ENCODE data around the gene AP4M1.

GRCh38 chr7:100102950-100103840 is 1.8 kb downstream of the AP4M1 start:
- TF ChIP-seq, protein P1, sequence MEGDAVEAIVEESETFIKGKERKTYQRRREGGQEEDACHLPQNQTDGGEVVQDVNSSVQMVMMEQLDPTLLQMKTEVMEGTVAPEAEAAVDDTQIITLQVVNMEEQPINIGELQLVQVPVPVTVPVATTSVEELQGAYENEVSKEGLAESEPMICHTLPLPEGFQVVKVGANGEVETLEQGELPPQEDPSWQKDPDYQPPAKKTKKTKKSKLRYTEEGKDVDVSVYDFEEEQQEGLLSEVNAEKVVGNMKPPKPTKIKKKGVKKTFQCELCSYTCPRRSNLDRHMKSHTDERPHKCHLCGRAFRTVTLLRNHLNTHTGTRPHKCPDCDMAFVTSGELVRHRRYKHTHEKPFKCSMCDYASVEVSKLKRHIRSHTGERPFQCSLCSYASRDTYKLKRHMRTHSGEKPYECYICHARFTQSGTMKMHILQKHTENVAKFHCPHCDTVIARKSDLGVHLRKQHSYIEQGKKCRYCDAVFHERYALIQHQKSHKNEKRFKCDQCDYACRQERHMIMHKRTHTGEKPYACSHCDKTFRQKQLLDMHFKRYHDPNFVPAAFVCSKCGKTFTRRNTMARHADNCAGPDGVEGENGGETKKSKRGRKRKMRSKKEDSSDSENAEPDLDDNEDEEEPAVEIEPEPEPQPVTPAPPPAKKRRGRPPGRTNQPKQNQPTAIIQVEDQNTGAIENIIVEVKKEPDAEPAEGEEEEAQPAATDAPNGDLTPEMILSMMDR (IDR thresholded peaks at IDR 0.05 in 2 of 3, conservative IDR thresholded peaks at IDR 0.05 in 1 of 3; ENCODE audit: control insufficient read depth in 2 of 3, extremely low read depth in 1 of 3, insufficient read depth in 1 of 3, low read depth in 3 of 3, low read length in 3 of 3) = no peak
- TF ChIP-seq, protein P2, sequence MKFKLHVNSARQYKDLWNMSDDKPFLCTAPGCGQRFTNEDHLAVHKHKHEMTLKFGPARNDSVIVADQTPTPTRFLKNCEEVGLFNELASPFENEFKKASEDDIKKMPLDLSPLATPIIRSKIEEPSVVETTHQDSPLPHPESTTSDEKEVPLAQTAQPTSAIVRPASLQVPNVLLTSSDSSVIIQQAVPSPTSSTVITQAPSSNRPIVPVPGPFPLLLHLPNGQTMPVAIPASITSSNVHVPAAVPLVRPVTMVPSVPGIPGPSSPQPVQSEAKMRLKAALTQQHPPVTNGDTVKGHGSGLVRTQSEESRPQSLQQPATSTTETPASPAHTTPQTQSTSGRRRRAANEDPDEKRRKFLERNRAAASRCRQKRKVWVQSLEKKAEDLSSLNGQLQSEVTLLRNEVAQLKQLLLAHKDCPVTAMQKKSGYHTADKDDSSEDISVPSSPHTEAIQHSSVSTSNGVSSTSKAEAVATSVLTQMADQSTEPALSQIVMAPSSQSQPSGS (IDR thresholded peaks at IDR 0.05; ENCODE audit: low read length) = no peak
- TF ChIP-seq, protein P3, sequence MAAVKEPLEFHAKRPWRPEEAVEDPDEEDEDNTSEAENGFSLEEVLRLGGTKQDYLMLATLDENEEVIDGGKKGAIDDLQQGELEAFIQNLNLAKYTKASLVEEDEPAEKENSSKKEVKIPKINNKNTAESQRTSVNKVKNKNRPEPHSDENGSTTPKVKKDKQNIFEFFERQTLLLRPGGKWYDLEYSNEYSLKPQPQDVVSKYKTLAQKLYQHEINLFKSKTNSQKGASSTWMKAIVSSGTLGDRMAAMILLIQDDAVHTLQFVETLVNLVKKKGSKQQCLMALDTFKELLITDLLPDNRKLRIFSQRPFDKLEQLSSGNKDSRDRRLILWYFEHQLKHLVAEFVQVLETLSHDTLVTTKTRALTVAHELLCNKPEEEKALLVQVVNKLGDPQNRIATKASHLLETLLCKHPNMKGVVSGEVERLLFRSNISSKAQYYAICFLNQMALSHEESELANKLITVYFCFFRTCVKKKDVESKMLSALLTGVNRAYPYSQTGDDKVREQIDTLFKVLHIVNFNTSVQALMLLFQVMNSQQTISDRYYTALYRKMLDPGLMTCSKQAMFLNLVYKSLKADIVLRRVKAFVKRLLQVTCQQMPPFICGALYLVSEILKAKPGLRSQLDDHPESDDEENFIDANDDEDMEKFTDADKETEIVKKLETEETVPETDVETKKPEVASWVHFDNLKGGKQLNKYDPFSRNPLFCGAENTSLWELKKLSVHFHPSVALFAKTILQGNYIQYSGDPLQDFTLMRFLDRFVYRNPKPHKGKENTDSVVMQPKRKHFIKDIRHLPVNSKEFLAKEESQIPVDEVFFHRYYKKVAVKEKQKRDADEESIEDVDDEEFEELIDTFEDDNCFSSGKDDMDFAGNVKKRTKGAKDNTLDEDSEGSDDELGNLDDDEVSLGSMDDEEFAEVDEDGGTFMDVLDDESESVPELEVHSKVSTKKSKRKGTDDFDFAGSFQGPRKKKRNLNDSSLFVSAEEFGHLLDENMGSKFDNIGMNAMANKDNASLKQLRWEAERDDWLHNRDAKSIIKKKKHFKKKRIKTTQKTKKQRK (IDR thresholded peaks at IDR 0.05; ENCODE audit: low read depth, low read length) = no peak
- TF ChIP-seq BHLHE40 (IDR thresholded peaks at IDR 0.05; ENCODE audit: borderline replicate concordance in 1 of 2, low read depth in 2 of 2, low read length in 1 of 2) = no peak
- TF ChIP-seq EP300 (IDR thresholded peaks at IDR 0.05; ENCODE audit: borderline replicate concordance in 1 of 2, control insufficient read depth in 1 of 2, low read depth in 2 of 2, low read length in 2 of 2) = no peak
- TF ChIP-seq POLR2A (IDR thresholded peaks at IDR 0.05; ENCODE audit: low read depth, low read length) = no peak
- no peak for TF ChIP-seq KDM1A (IDR thresholded peaks at IDR 0.05; ENCODE audit: borderline replicate concordance)
